ENCODE measurements around the gene ZNF689.

ZNF689 gene

GRCh38 chr16:30585400-30586191 is 24.6 kb downstream of the ZNF689 start, which contains the start of gene ZNF785:
Gene ZNF785, minus strand, starts transcription at chr16:30585697. Its CDS starts 86 bp downstream, at chr16:30585611.
- DNase-seq: peak; percentile 85 to 95

GRCh38 chr16:30585022-30585399 is 25.2 kb downstream of the ZNF689 start:
- WGBS (ENCODE audit: extremely low coverage, insufficient coverage, insufficient read length): no CpG with 5 or more reads among the region's 23 CpGs
- peaks cover 3 to 5% of the 10 kb centered on the region in 2 experiments for H3K4me1 ChIP-seq (ENCODE audit: control insufficient read depth in 1 of 2, insufficient read depth in 2 of 2, low read length in 2 of 2)
- peaks cover 12% of the 10 kb centered on the region for H3K79me1 ChIP-seq (ENCODE audit: low read length)
- peak overlapping the region; percentile 80 for H2AFZ ChIP-seq (ENCODE audit: insufficient read depth, low read length, poor library complexity)
- H4K91ac ChIP-seq (ENCODE audit: low read depth, low read length): peak overlapping the region; percentile 86
- H3K79me2 ChIP-seq (ENCODE audit: control insufficient read depth, insufficient read depth, low read length, poor library complexity): peaks cover 7% of the 10 kb centered on the region
- peak overlapping the region; percentile 96 for H3K4me2 ChIP-seq (ENCODE audit: low read length)
- DNase-seq: peak in 1 of 2 donors; percentile 28
- H3K23ac ChIP-seq (ENCODE audit: low read length): no peak overlapping the region
- H4K8ac ChIP-seq (ENCODE audit: low read depth, low read length): peak overlapping the region; percentile 85
- peak overlapping the region; percentile 82 for H3K18ac ChIP-seq (ENCODE audit: low read length)
- peak overlapping the region; percentile 67 for H2BK120ac ChIP-seq (ENCODE audit: insufficient read depth, low read length, poor library complexity)
- peak overlapping the region; percentile 97 for H3K9ac ChIP-seq (ENCODE audit: low read length)
- peak overlapping the region; percentile 83 for H3K4me3 ChIP-seq (ENCODE audit: low read depth, low read length)
- H4K12ac ChIP-seq (ENCODE audit: low read depth, low read length): peak overlapping the region; percentile 95
- H3K9me3 ChIP-seq (ENCODE audit: insufficient read depth, low read depth, low read length): no peaks in the 10 kb centered on the region
- peak overlapping the region; percentile 15 for H2BK12ac ChIP-seq (ENCODE audit: low read length)
- peak overlapping the region; percentile 85 for H3K14ac ChIP-seq (ENCODE audit: low read length)
- peak overlapping the region; percentile 74 for H3K27ac ChIP-seq (ENCODE audit: low read depth, low read length)
- H3K4ac ChIP-seq (ENCODE audit: low read depth, low read length): peak overlapping the region; percentile 76
- no peaks in the 10 kb centered on the region for H3K27me3 ChIP-seq (ENCODE audit: insufficient read depth, low read length)
- H2BK5ac ChIP-seq (ENCODE audit: low read depth, low read length, poor library complexity): peak overlapping the region; percentile 38
- H3K36me3 ChIP-seq (ENCODE audit: control insufficient read depth in 1 of 2, insufficient read depth in 2 of 2, low read length in 2 of 2): peaks cover 27% of the 10 kb centered on the region in 2 experiments
- peak overlapping the region; percentile 21 for H2AK5ac ChIP-seq (ENCODE audit: low read length)

More at GRCh38 chr16:30585400-30586191, 24.6 kb downstream of the ZNF689 start, which contains the start of gene ZNF785:
- H3K79me1 ChIP-seq (ENCODE audit: low read length): peaks cover 12% of the 10 kb centered on the region
- peak within 1 kb of the TSS; percentile 85 for H3K14ac ChIP-seq (ENCODE audit: low read length)
- H3K23ac ChIP-seq (ENCODE audit: low read length): no peak within 1 kb of the TSS
- no CpG with 5 or more reads among the region's 50 CpGs for WGBS (ENCODE audit: extremely low coverage, insufficient coverage, insufficient read length)
- peak within 1 kb of the TSS; percentile 83 for H3K4me3 ChIP-seq (ENCODE audit: low read depth, low read length)
- peaks cover 27% of the 10 kb centered on the region in 2 experiments for H3K36me3 ChIP-seq (ENCODE audit: control insufficient read depth in 1 of 2, insufficient read depth in 2 of 2, low read length in 2 of 2)
- H3K4ac ChIP-seq (ENCODE audit: low read depth, low read length): peak within 1 kb of the TSS; percentile 78
- H4K91ac ChIP-seq (ENCODE audit: low read depth, low read length): peak within 1 kb of the TSS; percentile 86
- H3K9ac ChIP-seq (ENCODE audit: low read length): peak within 1 kb of the TSS; percentile 97
- peak within 1 kb of the TSS; percentile 74 for H3K27ac ChIP-seq (ENCODE audit: low read depth, low read length)
- H3K4me1 ChIP-seq (ENCODE audit: control insufficient read depth in 1 of 2, insufficient read depth in 2 of 2, low read length in 2 of 2): peaks cover 3 to 5% of the 10 kb centered on the region in 2 experiments
- H2BK120ac ChIP-seq (ENCODE audit: insufficient read depth, low read length, poor library complexity): peak within 1 kb of the TSS; percentile 67
- H2BK12ac ChIP-seq (ENCODE audit: low read length): peak within 1 kb of the TSS; percentile 15
- H4K8ac ChIP-seq (ENCODE audit: low read depth, low read length): peak within 1 kb of the TSS; percentile 85
- peaks cover 7% of the 10 kb centered on the region for H3K79me2 ChIP-seq (ENCODE audit: control insufficient read depth, insufficient read depth, low read length, poor library complexity)
- H2AK5ac ChIP-seq (ENCODE audit: low read length): peak within 1 kb of the TSS; percentile 96
- peak within 1 kb of the TSS; percentile 96 for H3K4me2 ChIP-seq (ENCODE audit: low read length)
- no peaks in the 10 kb centered on the region for H3K9me3 ChIP-seq (ENCODE audit: insufficient read depth, low read depth, low read length)
- H2BK5ac ChIP-seq (ENCODE audit: low read depth, low read length, poor library complexity): peak within 1 kb of the TSS; percentile 38
- H3K18ac ChIP-seq (ENCODE audit: low read length): peak within 1 kb of the TSS; percentile 82
- peak within 1 kb of the TSS; percentile 80 for H2AFZ ChIP-seq (ENCODE audit: insufficient read depth, low read length, poor library complexity)
- no peaks in the 10 kb centered on the region for H3K27me3 ChIP-seq (ENCODE audit: insufficient read depth, low read length)
- peak within 1 kb of the TSS; percentile 95 for H4K12ac ChIP-seq (ENCODE audit: low read depth, low read length)

GRCh38 chr16:30582611-30583340 is 27.4 kb downstream of the ZNF689 start:
- no peak overlapping the region for H3K23ac ChIP-seq (ENCODE audit: low read length)
- no peaks in the 10 kb centered on the region for H3K9me3 ChIP-seq (ENCODE audit: insufficient read depth, low read depth, low read length)
- H3K9ac ChIP-seq (ENCODE audit: low read length): no peak overlapping the region
- no peak overlapping the region for H2AK5ac ChIP-seq (ENCODE audit: low read length)
- DNase-seq: no peak
- no peak overlapping the region for H3K27ac ChIP-seq (ENCODE audit: low read depth, low read length)
- no peak overlapping the region for H3K18ac ChIP-seq (ENCODE audit: low read length)
- H2BK12ac ChIP-seq (ENCODE audit: low read length): no peak overlapping the region
- H3K4me3 ChIP-seq (ENCODE audit: low read depth, low read length): no peak overlapping the region
- H3K36me3 ChIP-seq (ENCODE audit: control insufficient read depth in 1 of 2, insufficient read depth in 2 of 2, low read length in 2 of 2): peaks cover 28 to 37% of the 10 kb centered on the region in 2 experiments
- peaks cover 3 to 5% of the 10 kb centered on the region in 2 experiments for H3K4me1 ChIP-seq (ENCODE audit: control insufficient read depth in 1 of 2, insufficient read depth in 2 of 2, low read length in 2 of 2)
- no peak overlapping the region for H3K4ac ChIP-seq (ENCODE audit: low read depth, low read length)
- no peak overlapping the region for H2AFZ ChIP-seq (ENCODE audit: insufficient read depth, low read length, poor library complexity)
- WGBS (ENCODE audit: extremely low coverage, insufficient coverage, insufficient read length): no CpG with 5 or more reads among the region's 48 CpGs
- H3K79me2 ChIP-seq (ENCODE audit: control insufficient read depth, insufficient read depth, low read length, poor library complexity): peaks cover 7% of the 10 kb centered on the region
- H2BK5ac ChIP-seq (ENCODE audit: low read depth, low read length, poor library complexity): no peak overlapping the region
- no peak overlapping the region for H3K4me2 ChIP-seq (ENCODE audit: low read length)
- H3K27me3 ChIP-seq (ENCODE audit: insufficient read depth, low read length): no peaks in the 10 kb centered on the region
- no peak overlapping the region for H2BK120ac ChIP-seq (ENCODE audit: insufficient read depth, low read length, poor library complexity)
- H3K14ac ChIP-seq (ENCODE audit: low read length): no peak overlapping the region
- H4K8ac ChIP-seq (ENCODE audit: low read depth, low read length): no peak overlapping the region
- no peak overlapping the region for H4K12ac ChIP-seq (ENCODE audit: low read depth, low read length)
- peaks cover 12% of the 10 kb centered on the region for H3K79me1 ChIP-seq (ENCODE audit: low read length)
- no peak overlapping the region for H4K91ac ChIP-seq (ENCODE audit: low read depth, low read length)

- H3K4me2 ChIP-seq (ENCODE audit: low read length): no peak overlapping the region
- H3K23ac ChIP-seq (ENCODE audit: low read length): no peak overlapping the region
- no peak overlapping the region for H3K14ac ChIP-seq (ENCODE audit: low read length)
- H3K18ac ChIP-seq (ENCODE audit: low read length): no peak overlapping the region
- no peak overlapping the region for H3K27ac ChIP-seq (ENCODE audit: low read depth, low read length)
- H4K12ac ChIP-seq (ENCODE audit: low read depth, low read length): no peak overlapping the region
- H4K8ac ChIP-seq (ENCODE audit: low read depth, low read length): no peak overlapping the region
- H3K9me3 ChIP-seq (ENCODE audit: insufficient read depth, low read depth, low read length): no peaks in the 10 kb centered on the region
- H2AK5ac ChIP-seq (ENCODE audit: low read length): no peak overlapping the region
- peaks cover 3 to 5% of the 10 kb centered on the region in 2 experiments for H3K4me1 ChIP-seq (ENCODE audit: control insufficient read depth in 1 of 2, insufficient read depth in 2 of 2, low read length in 2 of 2)
- H3K79me1 ChIP-seq (ENCODE audit: low read length): peaks cover 12% of the 10 kb centered on the region
- H3K36me3 ChIP-seq (ENCODE audit: control insufficient read depth in 1 of 2, insufficient read depth in 2 of 2, low read length in 2 of 2): peaks cover 28 to 33% of the 10 kb centered on the region in 2 experiments
- H3K9ac ChIP-seq (ENCODE audit: low read length): no peak overlapping the region
- H2BK120ac ChIP-seq (ENCODE audit: insufficient read depth, low read length, poor library complexity): no peak overlapping the region
- H2AFZ ChIP-seq (ENCODE audit: insufficient read depth, low read length, poor library complexity): no peak overlapping the region
- peaks cover 7% of the 10 kb centered on the region for H3K79me2 ChIP-seq (ENCODE audit: control insufficient read depth, insufficient read depth, low read length, poor library complexity)
- no peak for DNase-seq
- no peak overlapping the region for H3K4ac ChIP-seq (ENCODE audit: low read depth, low read length)
- H2BK5ac ChIP-seq (ENCODE audit: low read depth, low read length, poor library complexity): no peak overlapping the region
- H3K4me3 ChIP-seq (ENCODE audit: low read depth, low read length): no peak overlapping the region
- H2BK12ac ChIP-seq (ENCODE audit: low read length): no peak overlapping the region
- H3K27me3 ChIP-seq (ENCODE audit: insufficient read depth, low read length): no peaks in the 10 kb centered on the region
- no CpG with 5 or more reads among the region's 7 CpGs for WGBS (ENCODE audit: extremely low coverage, insufficient coverage, insufficient read length)
- no peak overlapping the region for H4K91ac ChIP-seq (ENCODE audit: low read depth, low read length)
Measured at GRCh38 chr16:30581457-30581856, 28.7 kb downstream of the ZNF689 start.
